Kidney tubule cell (primary cell): Measurements from ENCODE around the gene ZNF148.

Source experiments
- DNase-seq: peaks from one replicate; pipeline ENCODE4 v3.0.0-alpha.2; 2018; ENCODE audit warnings: low spot score

Gene ZNF148

DNA sequence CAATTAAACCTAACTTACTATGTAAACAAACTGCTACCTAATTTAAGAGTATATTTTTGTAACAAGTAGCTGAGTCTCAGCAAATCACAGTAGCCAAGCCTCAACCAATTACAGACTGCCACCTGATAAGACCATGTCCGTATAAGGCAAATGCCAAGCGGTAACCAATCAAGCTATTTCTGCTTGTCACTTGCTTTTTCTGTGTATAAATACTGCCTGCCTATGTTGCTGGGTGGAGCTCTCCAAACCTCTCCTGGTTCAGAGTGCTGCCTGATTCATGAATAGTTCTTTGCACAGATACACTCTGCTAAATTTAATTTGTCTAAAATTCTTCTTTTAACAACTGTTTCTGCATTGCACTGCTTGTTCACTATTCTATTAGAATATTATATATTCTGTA, 42.6 kb downstream of the ZNF148 start:
- DNase-seq: no peak

DNA sequence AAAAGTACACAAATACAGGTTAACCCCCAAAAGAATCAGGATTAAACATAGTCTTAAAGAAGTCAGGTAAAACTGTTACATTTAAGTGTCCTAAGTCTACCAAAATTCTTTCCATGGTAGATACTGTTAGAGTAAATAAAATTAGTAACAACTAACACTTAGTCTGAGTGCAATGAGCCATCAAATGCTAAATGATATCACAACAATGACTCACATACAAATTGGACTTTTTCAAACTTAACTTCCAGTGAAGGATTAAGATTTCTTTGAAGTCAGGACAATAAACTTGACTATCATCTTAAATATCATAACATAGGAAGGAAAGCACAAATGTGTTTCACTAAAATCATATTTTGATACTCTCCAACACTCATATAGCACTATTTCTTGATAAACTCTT, 43.9 kb downstream of the ZNF148 start:
- peak; percentile 37 for DNase-seq

DNA sequence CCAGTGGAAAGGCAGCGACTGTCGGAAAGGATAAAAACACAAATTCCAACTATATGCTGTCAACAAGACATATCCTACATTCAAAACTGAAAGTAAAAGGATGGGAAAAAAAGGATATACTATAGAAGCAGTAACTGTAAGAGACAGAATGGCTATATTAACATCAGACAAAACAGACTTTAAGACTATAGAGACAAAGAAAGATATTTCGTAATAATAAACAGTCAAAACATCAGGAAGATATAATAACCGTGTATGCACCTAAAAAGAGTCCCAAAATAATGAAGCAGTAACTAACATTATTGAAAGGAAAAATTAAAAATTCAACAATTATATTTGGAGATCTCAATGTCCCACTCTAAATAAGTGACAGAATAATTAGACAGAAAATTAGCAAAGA, 48.2 kb downstream of the ZNF148 start:
- no peak for DNase-seq

DNA sequence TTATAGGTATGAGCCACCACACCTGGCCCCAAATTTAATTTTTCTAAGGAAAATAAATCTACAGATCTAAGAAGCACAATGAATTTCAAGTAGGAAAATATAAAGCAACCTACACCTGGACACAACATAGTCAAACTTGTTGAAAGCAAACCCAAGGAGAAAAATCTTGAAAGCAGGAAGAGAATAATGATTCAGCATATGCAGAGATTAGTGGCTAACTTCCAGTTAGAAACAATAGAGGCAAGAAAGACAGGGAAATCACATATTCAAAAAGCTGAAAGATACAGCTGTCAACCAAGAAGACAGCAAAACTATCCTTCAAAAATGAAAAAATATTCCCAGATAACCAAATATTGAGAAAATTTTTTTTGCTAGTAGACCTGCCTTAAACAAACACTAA, 49.4 kb downstream of the ZNF148 start:
- DNase-seq: no peak

DNA sequence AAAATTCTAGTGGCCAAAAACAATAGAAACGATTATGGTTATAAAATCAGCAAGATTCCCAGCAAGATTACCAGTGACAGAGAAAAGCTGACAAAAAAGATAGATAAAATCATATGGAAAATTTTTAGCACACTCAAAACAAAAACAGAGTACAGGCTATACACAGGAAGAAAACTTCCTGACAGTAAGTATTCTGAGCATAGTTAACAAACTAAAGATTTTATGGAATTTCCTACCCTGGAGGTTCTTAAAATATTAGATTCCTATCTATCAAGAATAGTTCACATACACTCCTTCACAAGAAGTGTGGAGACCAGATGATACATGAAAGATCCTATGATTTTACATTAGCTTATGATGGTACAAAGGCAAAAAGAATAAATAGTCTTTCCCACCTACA, 50.8 kb downstream of the ZNF148 start:
- DNase-seq: no peak

DNA sequence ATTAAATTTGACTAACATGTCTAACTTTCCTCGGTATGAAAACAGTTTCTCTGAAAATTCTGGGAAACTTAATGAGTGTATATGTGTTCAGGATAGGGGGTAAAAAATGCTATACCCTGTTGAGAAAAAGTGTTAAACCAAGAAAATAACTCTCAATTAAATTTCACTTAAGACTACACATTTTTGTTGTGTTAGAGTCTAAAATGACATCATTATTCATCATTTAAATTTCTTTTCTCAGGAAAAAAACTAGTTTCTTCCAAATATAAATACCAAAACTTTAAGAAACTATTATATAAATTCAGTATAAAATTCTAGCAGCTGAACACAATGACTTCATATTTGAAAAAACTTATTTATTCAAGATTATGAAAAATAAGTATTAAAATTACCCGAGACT, 52.2 kb downstream of the ZNF148 start:
- no peak for DNase-seq

GRCh38 chr3:125322166-125322565, 53.0 kb downstream of the ZNF148 start:
- DNase-seq: no peak

DNA sequence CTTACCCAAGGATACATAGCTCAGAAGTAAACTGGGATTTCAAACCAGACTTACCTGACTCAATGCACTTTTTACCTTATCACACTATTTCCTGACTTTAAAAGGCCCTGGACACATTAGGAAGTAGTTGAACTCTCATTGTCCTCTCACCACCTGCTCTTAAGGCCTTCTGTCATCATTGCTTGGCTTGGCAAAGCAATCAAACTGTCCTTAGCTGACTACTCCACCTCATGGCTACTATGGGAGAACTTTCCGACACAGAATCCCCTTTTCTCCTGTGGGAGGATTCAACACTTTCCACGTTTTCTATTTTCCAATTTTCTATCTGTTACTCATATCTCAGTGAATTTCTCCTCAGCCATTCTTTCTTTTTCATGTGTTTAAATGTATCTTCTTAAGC, 55.4 kb downstream of the ZNF148 start:
- DNase-seq: peak; percentile 31

DNA sequence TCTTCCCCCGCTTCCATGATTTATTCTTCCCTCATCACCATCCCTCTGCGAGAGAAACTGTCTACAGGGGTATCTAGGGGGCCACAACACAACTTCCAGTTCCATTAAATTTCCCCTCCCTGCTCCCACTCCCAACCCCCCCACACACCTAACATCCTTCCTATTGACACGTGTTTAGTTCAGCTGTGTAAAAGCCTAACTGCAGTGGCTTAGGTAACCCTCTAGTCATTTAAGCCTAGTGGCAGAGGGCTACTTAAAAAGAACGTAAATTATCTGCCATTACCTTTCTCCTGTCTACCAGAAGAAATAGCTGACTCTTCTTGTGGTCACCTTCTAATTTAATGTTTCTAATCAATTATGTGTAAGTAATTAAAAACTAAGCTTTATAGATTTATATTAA, 56.3 kb downstream of the ZNF148 start:
- peak; percentile 19 for DNase-seq

DNA sequence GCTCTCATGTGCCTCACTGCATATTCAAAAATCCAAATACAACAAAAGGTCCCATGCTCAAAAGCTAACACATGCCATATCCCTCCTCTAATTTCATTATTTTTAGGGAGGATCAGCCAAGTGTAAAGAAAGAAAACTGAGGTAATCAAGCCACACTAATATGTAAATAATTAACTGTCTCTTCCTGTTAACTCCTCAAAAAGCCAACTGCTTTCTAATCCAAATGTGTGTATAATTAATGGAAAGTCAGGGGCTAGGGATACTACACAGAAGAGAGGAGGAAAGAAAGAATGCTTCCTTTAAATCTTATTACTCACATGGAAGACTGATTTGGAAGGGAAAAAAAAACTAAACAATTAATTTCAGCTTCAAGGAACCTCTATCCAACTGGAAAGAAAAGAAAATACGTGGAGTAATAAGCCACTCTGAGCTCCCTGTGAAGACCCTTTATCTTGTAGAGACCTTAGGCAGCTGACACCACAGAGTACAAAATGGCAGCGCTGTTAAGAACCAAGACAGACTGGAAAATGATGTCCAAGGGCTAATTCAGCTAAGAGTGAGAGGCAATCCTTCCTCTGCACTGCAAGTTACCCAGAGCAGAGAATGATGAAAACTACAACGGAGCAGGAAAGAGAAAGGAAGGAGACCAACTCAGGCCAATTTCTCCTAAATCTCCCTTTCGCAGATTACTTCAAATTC, 56.8 kb downstream of the ZNF148 start:
- peak; percentile 88 for DNase-seq

DNA sequence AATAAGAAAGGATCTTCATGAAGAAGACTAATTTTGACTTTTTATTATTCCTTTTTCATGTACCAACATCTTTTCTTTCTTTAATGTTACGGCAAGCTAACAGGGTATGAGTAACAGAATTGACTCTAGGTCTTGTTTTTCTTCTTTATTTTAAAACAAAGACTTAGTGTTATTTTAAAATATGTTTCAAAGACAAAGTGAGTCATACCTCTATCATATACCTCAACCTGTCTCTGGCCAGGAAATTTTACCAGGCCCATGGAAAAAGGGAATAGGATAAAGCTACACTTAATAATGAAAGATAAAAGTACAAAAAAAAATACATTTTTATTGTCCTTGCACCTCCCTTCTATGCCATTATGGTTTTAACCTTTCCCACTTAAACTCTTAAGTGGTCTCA, 57.4 kb downstream of the ZNF148 start:
- peak; percentile 57 for DNase-seq

DNA sequence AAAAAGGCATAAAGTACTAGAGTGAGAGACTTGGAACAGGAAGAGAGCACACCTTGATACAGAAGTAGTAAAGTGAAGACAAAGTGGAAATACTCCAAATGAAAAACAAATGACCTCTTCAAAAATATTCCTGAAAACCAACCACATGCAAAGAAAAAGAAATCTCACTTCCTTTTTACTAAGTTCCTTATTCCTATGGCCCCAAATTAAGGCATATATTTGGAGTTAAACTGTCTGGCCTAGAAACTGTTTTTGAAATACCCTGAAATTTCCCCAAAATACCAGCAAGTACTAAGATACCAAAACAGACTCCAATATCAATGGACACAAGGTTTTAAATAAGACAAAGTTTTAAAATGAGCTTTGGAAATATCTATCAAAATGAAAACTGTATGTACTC, 58.2 kb downstream of the ZNF148 start:
- no peak for DNase-seq

- DNase-seq: no peak
These were observed 58.9 kb downstream of the ZNF148 start for GRCh38 chr3:125316246-125316645.

DNA sequence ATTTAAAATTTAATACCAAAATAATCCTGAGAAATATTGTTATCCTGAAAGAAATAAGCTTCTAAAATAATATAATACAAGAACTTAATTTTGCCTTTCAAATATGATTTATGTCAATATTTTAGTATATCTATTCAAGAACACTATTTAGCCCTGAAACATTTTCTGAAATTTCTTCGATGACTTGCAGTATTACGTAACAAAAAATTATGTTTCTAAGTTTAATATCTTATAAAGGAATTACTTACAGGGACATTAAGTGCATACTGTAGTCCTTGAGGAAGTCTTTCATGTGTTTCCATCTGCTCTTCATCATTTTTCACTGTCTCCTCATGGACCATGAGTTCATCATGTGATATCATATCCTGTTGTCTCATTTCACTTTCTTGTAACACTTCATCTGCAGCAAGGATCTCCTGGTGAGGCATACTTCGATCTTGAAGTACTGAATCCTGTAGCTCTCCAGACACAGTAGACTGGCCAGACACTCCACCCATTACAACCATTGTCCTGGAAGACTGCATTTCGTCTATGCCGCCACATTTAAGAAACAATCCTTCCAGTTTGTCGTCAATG, 62.0 kb downstream of the ZNF148 start:
- DNase-seq: peak; percentile 87

GRCh38 chr3:125310623-125311081, 64.5 kb downstream of the ZNF148 start:
- peak; percentile 40 for DNase-seq

DNA sequence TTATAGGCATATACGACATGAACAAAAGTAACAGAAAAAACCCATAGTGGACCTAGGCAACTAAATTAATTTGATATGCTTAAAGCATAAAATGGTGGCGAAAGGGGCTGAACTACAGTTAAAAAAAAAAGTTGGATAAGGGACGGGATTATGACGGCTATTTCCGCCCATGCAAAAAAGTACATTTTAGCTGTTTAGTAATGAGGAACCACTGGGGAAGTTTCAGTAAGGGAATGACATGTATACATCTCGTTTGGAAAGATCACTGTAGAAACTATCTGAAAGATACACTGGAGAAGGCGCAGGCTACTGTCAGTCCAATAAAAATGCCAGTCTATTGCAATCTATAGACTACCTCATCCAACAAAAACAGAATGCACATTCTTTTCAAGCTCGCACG, 65.6 kb downstream of the ZNF148 start:
- no peak for DNase-seq

GRCh38 chr3:125306620-125307019, 68.5 kb downstream of the ZNF148 start:
- DNase-seq: no peak

GRCh38 chr3:125302932-125303331, 72.2 kb downstream of the ZNF148 start:
- DNase-seq: no peak

DNA sequence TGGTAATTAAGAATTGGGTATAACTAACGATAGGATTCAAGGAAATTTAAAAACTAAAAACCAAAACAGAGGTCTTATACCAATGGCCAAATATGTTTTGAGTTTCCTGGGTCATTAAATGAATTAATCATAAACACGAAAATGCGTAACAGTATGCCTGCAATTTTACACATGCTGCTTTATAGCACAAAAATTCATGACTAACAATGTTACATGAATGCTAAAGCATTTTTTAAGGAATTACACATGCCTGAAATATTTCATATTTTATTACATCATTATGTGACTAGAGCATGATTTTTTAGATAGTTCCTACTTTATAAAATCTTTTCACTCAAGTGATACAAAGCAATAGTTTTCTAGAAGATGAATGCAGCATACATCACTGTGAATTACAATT, 74.7 kb downstream of the ZNF148 start:
- DNase-seq: peak; percentile 45

GRCh38 chr3:125294411-125294810, 80.7 kb downstream of the ZNF148 start:
- DNase-seq: no peak

DNA sequence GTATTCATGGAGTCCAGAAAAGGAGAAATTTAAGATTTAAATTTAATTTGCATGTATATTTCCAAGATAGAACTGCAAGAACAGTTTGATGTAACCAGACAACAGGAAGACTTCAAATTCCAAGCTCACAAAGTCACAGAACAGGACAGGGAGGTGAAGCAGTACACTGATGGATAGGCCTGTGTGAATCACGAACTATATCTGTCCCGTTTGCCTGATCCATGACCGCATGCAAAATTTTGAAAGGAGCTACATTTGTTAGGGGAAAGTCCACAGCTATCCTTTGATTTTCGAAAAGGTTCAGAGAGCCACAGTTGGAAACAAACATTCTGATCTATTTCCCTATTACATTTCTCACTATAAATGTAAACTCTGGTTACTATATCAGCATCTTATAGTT, 83.1 kb downstream of the ZNF148 start:
- DNase-seq: no peak

DNA sequence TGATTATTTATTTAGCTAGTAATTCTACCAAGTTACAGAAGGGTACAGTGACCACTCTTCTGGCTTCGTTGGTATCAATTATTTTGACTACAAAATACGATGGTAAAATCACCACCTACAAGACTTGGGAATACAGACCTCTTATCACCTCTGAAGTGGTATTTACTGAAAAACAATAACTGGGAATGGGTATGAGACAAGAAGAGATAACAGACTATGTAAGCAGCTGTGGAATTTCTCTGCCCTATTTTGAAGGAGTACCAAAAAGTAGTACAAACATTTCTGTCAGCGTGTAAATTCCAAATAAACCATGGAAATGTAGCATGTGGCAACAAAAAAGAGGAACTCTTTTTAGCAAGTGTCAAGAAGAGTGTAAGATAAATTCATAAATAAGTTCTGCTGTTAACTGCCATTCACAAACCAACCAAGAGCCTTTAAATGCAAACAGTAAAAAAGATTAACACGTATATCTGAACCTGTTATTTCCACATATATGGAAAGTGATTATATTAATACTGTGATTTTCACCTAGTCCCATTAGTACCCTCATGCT, 85.6 kb downstream of the ZNF148 start:
- no peak for DNase-seq

DNA sequence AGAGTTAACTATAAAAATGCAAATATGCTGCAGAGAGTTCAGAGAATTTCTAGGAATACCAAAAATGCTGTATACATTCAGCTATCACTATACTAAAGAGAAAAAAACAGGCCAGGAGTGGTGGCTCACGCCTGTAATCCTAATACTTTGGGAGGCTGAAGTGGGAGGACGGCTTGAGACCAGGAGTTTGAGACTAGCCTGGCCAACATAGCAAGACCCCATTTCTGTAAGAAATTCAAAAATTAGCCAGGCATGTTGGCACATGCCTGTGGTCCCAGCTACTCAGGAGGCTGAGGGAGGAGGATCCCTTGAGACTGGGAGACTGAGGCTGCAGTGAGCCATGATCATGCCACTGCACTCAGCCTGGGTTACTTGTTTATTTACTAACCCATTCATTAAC, 87.9 kb downstream of the ZNF148 start:
- no peak for DNase-seq

GRCh38 chr3:125281381-125281780, 93.7 kb downstream of the ZNF148 start:
- no peak for DNase-seq
